A549 (cell line): ENCODE data around the gene CRADD. TPM values are rescaled to one million over a fixed set of nuclear protein-coding genes. Genes with fewer than 3 reads are reported as not detected.
A peak's percentile ranks its signal among the peaks of the same experiment; 100 is the strongest.

Source experiments
- ATAC-seq, 2 experiments: fragments of 200-7000 bp in 1 of 2; fragments of >200 bp in 1 of 2; cut with Nextera tagmentation in 1 of 2; cut with Tn5 transposase in 1 of 2; 3 replicates each; pipeline versions ENCODE4 v1.8.0 to v1.9.1; 2018 to 2020; ENCODE audit warnings: mild to moderate bottlenecking in 1 of 2, moderate library complexity in 1 of 2
- CTCF ChIA-PET: fragments of 300-600 bp; sonication (Branson Sonifier 250); formaldehyde crosslinking; extraction: SDS; loops from one replicate; lab custom pipeline; 2021; ENCODE audit warnings: antibody characterized with exemption, inconsistent platforms; lab: Yijun Ruan, JAX
- POLR2A ChIA-PET: fragments of 350-600 bp; formaldehyde crosslinking; extraction: SDS; loops from one replicate; lab custom pipeline; 2021; ENCODE audit warnings: antibody characterized with exemption, inconsistent platforms; lab: Yijun Ruan, JAX
- DNase-seq, 2 experiments: peaks; one replicate each; pipeline versions ENCODE4 v3.0.0 to v3.0.0-alpha.2; 2011 to 2016; ENCODE audit warnings: low read depth in 1 of 2, low spot score in 1 of 2
- FAIRE-seq: peaks from 2 replicates; lab custom pipeline; 2011; peaks lifted over from hg19 to GRCh38; lab: Jason Lieb, UNC
- H3K27ac ChIP-seq, 2 experiments: fragments of >200 bp; sonication (Bioruptor Twin); formaldehyde crosslinking; 3 replicates each; pipeline ENCODE4 v1.5.1; 2016 to 2017
- H3K4me1 ChIP-seq: fragments of >200 bp; sonication (Bioruptor Twin); formaldehyde crosslinking; 3 replicates; pipeline ENCODE4 v1.6.1; 2016
- H3K4me2 ChIP-seq: fragments of >200 bp; sonication (Bioruptor Twin); formaldehyde crosslinking; 3 replicates; pipeline ENCODE4 v1.6.1; 2016
- H3K4me3 ChIP-seq: fragments of >200 bp; sonication (Bioruptor Twin); formaldehyde crosslinking; 3 replicates; pipeline ENCODE4 v1.5.1; 2016
- H3K9me3 ChIP-seq: fragments of >200 bp; sonication (Bioruptor Twin); formaldehyde crosslinking; 3 replicates; pipeline ENCODE4 v1.6.1; 2016
- CBX8 ChIP-seq: fragments of 200-600 bp; sonication (generic); IDR thresholded peaks from 2 replicates; pipeline ENCODE4 v1.6.1; 2016
- CEBPB ChIP-seq, 2 experiments: fragments of >200 bp in 1 of 2; sonication (Bioruptor Twin) in 1 of 2; formaldehyde crosslinking in 1 of 2; IDR thresholded peaks; 2 replicates each; pipeline ENCODE4 v1.6.1; 2012 to 2016
- CHD4 ChIP-seq: fragments of 200-600 bp; sonication (generic); IDR thresholded peaks from 2 replicates; pipeline ENCODE4 v1.6.1; 2016; ENCODE audit warnings: antibody characterized with exemption, mild to moderate bottlenecking, borderline replicate concordance
- EHMT2 ChIP-seq: fragments of 200-600 bp; sonication (generic); IDR thresholded peaks from 2 replicates; pipeline ENCODE4 v1.6.1; 2016; ENCODE audit warnings: antibody characterized with exemption, low read depth, mild to moderate bottlenecking, moderate library complexity
- EP300 ChIP-seq, 2 experiments: fragments of >200 bp; sonication (Bioruptor Twin); formaldehyde crosslinking; IDR thresholded peaks; 2 replicates in 1 of 2; 3 replicates in 1 of 2; pipeline ENCODE4 v1.6.1; 2016 to 2017
- ESRRA ChIP-seq: fragments of 150-350 bp; IDR thresholded peaks from 2 replicates; pipeline ENCODE4 v1.6.1; 2014; ENCODE audit warnings: mild to moderate bottlenecking, low read length, borderline replicate concordance
- FOSB ChIP-seq: fragments of 250-450 bp; sonication (Bioruptor Pico); IDR thresholded peaks from 2 replicates; pipeline ENCODE4 v1.5.0; 2020; ENCODE audit warnings: mild to moderate bottlenecking, moderate library complexity
- FOSL2 ChIP-seq, 2 experiments: fragments of 450-650 bp in 1 of 2; fragments of >200 bp in 1 of 2; sonication (Bioruptor Twin) in 1 of 2; formaldehyde crosslinking; IDR thresholded peaks; 2 replicates each; pipeline versions ENCODE4 v1.5.0 to v1.6.1; 2016 to 2020; ENCODE audit warnings: mild to moderate bottlenecking in 1 of 2, moderate library complexity in 1 of 2
- FOXS1 ChIP-seq: fragments of 250-450 bp; sonication (Bioruptor Pico); IDR thresholded peaks from 2 replicates; pipeline ENCODE4 v1.5.0; 2020; ENCODE audit warnings: mild to moderate bottlenecking, moderate library complexity
- GATA3 ChIP-seq: IDR thresholded peaks from 2 replicates; pipeline ENCODE4 v1.6.1; 2012; ENCODE audit warnings: borderline replicate concordance
- HDAC2 ChIP-seq: fragments of 200-600 bp; sonication (generic); IDR thresholded peaks from 2 replicates; pipeline ENCODE4 v1.6.1; 2016
- HOXB13 ChIP-seq: fragments of 250-450 bp; sonication (Bioruptor Pico); IDR thresholded peaks from 2 replicates; pipeline ENCODE4 v1.5.0; 2020; ENCODE audit warnings: low read depth, mild to moderate bottlenecking, moderate library complexity
- HOXB5 ChIP-seq: fragments of 250-450 bp; sonication (Bioruptor Pico); IDR thresholded peaks from 2 replicates; pipeline ENCODE4 v1.5.0; 2020; ENCODE audit warnings: mild to moderate bottlenecking, moderate library complexity
- KDM1A ChIP-seq: fragments of 200-600 bp; sonication (generic); IDR thresholded peaks from 2 replicates; pipeline ENCODE4 v1.6.1; 2016; ENCODE audit warnings: low read depth, mild to moderate bottlenecking
- KDM5A ChIP-seq: fragments of 200-600 bp; sonication (generic); IDR thresholded peaks from 2 replicates; pipeline ENCODE4 v1.6.1; 2016; ENCODE audit warnings: antibody characterized with exemption, mild to moderate bottlenecking
- MAZ ChIP-seq: fragments of 150-350 bp; IDR thresholded peaks from 2 replicates; pipeline ENCODE4 v1.6.1; 2014; ENCODE audit warnings: antibody characterized with exemption, low read depth, low read length, borderline replicate concordance
- MYC ChIP-seq: IDR thresholded peaks from 2 replicates; pipeline ENCODE4 v1.6.1; 2012; ENCODE audit warnings: mild to moderate bottlenecking, inconsistent platforms, low read length, improper control_type of control experiment, borderline replicate concordance
- NFE2L2 ChIP-seq: fragments of 150-350 bp; conservative IDR thresholded peaks from 2 replicates; pipeline ENCODE4 v1.6.1; 2014; ENCODE audit warnings: low read length
- NPAS2 ChIP-seq: fragments of 250-450 bp; sonication (Bioruptor Pico); IDR thresholded peaks from 2 replicates; pipeline ENCODE4 v1.8.0; 2022; ENCODE audit warnings: mild to moderate bottlenecking, moderate library complexity, borderline replicate concordance
- NR3C1 ChIP-seq: fragments of >200 bp; sonication (Bioruptor Twin); formaldehyde crosslinking; IDR thresholded peaks from 3 replicates; pipeline ENCODE4 v1.6.1; 2017
- POLR2AphosphoS2 ChIP-seq: conservative IDR thresholded peaks from 2 replicates; pipeline ENCODE4 v1.6.1; 2012; ENCODE audit warnings: low read length, improper control_type of control experiment, inconsistent platforms
- RAD21 ChIP-seq, 2 experiments: fragments of >200 bp in 1 of 2; sonication (Bioruptor Twin) in 1 of 2; formaldehyde crosslinking in 1 of 2; IDR thresholded peaks in 1 of 2; conservative IDR thresholded peaks in 1 of 2; 2 replicates in 1 of 2; 3 replicates in 1 of 2; pipeline ENCODE4 v1.6.1; 2012 to 2018; ENCODE audit warnings: inconsistent platforms in 1 of 2
- RARB ChIP-seq: fragments of 250-450 bp; sonication (Bioruptor Pico); IDR thresholded peaks from 2 replicates; pipeline ENCODE4 v1.8.0; 2021; ENCODE audit warnings: mild to moderate bottlenecking, moderate library complexity
- TFCP2L1 ChIP-seq: fragments of 250-450 bp; sonication (Bioruptor Pico); IDR thresholded peaks from 2 replicates; pipeline ENCODE4 v1.5.0; 2021; ENCODE audit warnings: mild to moderate bottlenecking
- ZC3H11A ChIP-seq: fragments of 450-650 bp; IDR thresholded peaks from 2 replicates; pipeline ENCODE4 v1.6.1; 2014; ENCODE audit warnings: antibody characterized with exemption, mild to moderate bottlenecking
- ZFP36 ChIP-seq: fragments of 450-650 bp; IDR thresholded peaks from 2 replicates; pipeline ENCODE4 v1.6.1; 2014; ENCODE audit warnings: borderline replicate concordance; ENCODE audit not compliant: partially characterized antibody
- WGBS: methylation state at CpG from one replicate; pipeline ENCODE4 v1.1.6; 2017; ENCODE audit errors: missing lambda C conversion rate; 5-methylcytosine and 5-hydroxymethylcytosine counted together
- polyA plus RNA-seq, 4 experiments: library from polyadenylated mRNA; depleted of rRNA in 3 of 4; stranded (reverse); fragments of >200 nt; fragmentation: RNase III in 1 of 4; extraction: RNeasy Plus Mini Kit Qiagen cat#74134 plus additional on column Dnase treatment in 1 of 4; gene quantifications; 2 replicates in 3 of 4; 3 replicates in 1 of 4; pipeline ENCODE4 v1.2.3, GENCODE V29; 2011 to 2017
- TF ChIP-seq, protein P1 (sequence below): fragments of 250-450 bp; sonication (Bioruptor Pico); IDR thresholded peaks from 2 replicates; pipeline ENCODE4 v1.5.0; 2020; ENCODE audit warnings: low read depth, mild to moderate bottlenecking, moderate library complexity
- TF ChIP-seq, protein P2 (sequence below): fragments of 150-350 bp; IDR thresholded peaks from 2 replicates; pipeline ENCODE4 v1.6.1; 2014; ENCODE audit warnings: low read depth, mild to moderate bottlenecking, low read length
- TF ChIP-seq, protein P3 (sequence below): fragments of >200 bp; sonication (Bioruptor Twin); formaldehyde crosslinking; IDR thresholded peaks from 3 replicates; pipeline ENCODE4 v1.6.1; 2016
- TF ChIP-seq, protein P4 (sequence below): IDR thresholded peaks from 2 replicates; pipeline ENCODE4 v1.6.1; 2012

The CRADD gene
- polyA plus RNA-seq, 2 of the 4 experiments (the other 2 are of a cell fraction), result 13.2 to 23.0 TPM

DNA sequence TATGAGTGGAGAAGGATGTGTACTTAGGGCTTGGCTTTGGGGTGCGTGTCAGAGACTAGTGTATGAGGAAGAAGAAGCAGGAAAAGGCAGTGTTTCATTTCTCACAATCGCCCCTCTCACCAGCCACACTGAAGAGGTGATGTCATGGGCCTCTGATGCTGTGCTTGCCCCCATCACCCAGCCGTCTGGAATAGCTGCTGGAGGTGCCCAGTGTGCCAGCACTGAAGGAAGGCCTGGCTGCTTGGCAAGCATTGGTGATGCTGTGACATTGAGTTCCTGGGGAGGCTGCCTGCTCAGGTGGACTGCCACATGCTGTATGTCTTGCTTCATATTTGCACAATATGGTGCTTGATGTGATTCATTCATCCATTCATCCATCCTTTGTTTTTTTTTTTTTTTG is 56.2 kb downstream of the CRADD start:
- POLR2A ChIA-PET, result no interaction called here

DNA sequence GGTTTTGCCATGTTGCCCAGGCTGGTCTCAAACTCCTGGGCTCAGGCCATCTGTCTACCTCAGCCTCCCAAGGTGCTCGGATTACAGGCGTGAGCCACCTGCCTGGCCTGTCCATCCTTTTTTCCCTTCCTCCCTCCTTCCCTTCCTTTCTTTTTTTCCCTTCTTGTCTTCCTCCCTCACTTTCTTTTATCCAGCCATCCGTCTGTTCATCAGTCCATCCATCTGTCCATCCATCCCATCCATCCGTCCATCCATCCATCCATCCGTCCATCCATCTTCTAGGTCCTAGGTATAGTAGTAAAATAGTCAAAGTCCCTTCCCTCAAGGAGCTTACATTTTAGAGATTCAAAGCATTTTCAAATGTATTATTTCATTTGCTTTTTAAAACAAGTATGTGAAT is 56.8 kb downstream of the CRADD start:
- peaks cover 13% of the 10 kb centered on the region; the same call in 1 of the 3 replicates for H3K4me1 ChIP-seq
- CTCF ChIA-PET, result interaction anchor here (0.6 to 5.2 kb wide), 6 partner anchors 8 to 368 kb away, joined by 3 to 29 read pairs (median 4); no protein-coding TSS in a partner anchor
- ATAC-seq, result no peak
- WGBS, result 94% methylated on average over 5 of the region's 5 CpGs
- no peaks in the 10 kb centered on the region for H3K9me3 ChIP-seq
- POLR2A ChIA-PET, result no interaction called here
- no peak for FAIRE-seq
- no peak overlapping the region for H3K27ac ChIP-seq
- H3K4me2 ChIP-seq, result no peak overlapping the region
- no peak for DNase-seq
- TF ChIP-seq, protein P1, sequence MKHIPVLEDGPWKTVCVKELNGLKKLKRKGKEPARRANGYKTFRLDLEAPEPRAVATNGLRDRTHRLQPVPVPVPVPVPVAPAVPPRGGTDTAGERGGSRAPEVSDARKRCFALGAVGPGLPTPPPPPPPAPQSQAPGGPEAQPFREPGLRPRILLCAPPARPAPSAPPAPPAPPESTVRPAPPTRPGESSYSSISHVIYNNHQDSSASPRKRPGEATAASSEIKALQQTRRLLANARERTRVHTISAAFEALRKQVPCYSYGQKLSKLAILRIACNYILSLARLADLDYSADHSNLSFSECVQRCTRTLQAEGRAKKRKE (CRISPR knock-in tag), result no peak
- TF ChIP-seq MYC, result no peak
- no peak for TF ChIP-seq HOXB13
- TF ChIP-seq HOXB5 (CRISPR knock-in tag), result no peak
- no peak for TF ChIP-seq RARB (CRISPR knock-in tag)
- TF ChIP-seq GATA3, result no peak
- TF ChIP-seq POLR2AphosphoS2, result no peak
- TF ChIP-seq ZFP36, result no peak
- no peak for TF ChIP-seq EP300 (IDR thresholded peaks at IDR 0.05)
- no peak for TF ChIP-seq TFCP2L1
- no peak for TF ChIP-seq MAZ
- TF ChIP-seq EHMT2, result no peak
- TF ChIP-seq CEBPB (IDR thresholded peaks at IDR 0.05), result no peak
- no peak for TF ChIP-seq KDM5A
- TF ChIP-seq FOXS1 (CRISPR knock-in tag), result no peak
- TF ChIP-seq KDM1A, result no peak
- no peak for TF ChIP-seq FOSB (CRISPR knock-in tag)
- TF ChIP-seq, protein P2, sequence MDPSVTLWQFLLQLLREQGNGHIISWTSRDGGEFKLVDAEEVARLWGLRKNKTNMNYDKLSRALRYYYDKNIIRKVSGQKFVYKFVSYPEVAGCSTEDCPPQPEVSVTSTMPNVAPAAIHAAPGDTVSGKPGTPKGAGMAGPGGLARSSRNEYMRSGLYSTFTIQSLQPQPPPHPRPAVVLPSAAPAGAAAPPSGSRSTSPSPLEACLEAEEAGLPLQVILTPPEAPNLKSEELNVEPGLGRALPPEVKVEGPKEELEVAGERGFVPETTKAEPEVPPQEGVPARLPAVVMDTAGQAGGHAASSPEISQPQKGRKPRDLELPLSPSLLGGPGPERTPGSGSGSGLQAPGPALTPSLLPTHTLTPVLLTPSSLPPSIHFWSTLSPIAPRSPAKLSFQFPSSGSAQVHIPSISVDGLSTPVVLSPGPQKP, result no peak
- H3K4me3 ChIP-seq, result no peak overlapping the region

More for the DNA sequence above, 56.2 kb downstream of the CRADD start:
- peak; percentile 50 to 76; a peak in 4 of 6 replicates for ATAC-seq
- Histone ChIP-seq H3K9me3 (no peaks in the 10 kb centered on the region), H3K4me1 (peaks cover 13% of the 10 kb centered on the region; the same call in 1 of the 3 replicates), H3K27ac (no peak overlapping the region), H3K4me2 (0 out of 3 replicates have a peak overlapping the region, but pooled peaks have one; percentile 12), H3K4me3 (no peak overlapping the region)
- no peak for TF ChIP-seq FOSL2 (IDR thresholded peaks at IDR 0.05)
- TF ChIP-seq FOSL2 (CRISPR knock-in tag; IDR thresholded peaks at IDR 0.05), result 0 out of 2 replicates have a peak, but pooled peaks have one; percentile 22
- TF ChIP-seq CEBPB (IDR thresholded peaks at IDR 0.05), result peak in 1 of 2 experiments; percentile 11; a peak in 1 of 4 replicates
- no peak for TF ChIP-seq EHMT2
- CTCF ChIA-PET, result interaction anchor here (2.5 kb wide), 1 partner anchor 8 kb away, joined by 12 read pairs; no protein-coding TSS in a partner anchor
- peak in 1 of 2 experiments; percentile 49 for DNase-seq
- 58% methylated on average over 3 of the region's 3 CpGs for WGBS
- FAIRE-seq, result no peak

DNA sequence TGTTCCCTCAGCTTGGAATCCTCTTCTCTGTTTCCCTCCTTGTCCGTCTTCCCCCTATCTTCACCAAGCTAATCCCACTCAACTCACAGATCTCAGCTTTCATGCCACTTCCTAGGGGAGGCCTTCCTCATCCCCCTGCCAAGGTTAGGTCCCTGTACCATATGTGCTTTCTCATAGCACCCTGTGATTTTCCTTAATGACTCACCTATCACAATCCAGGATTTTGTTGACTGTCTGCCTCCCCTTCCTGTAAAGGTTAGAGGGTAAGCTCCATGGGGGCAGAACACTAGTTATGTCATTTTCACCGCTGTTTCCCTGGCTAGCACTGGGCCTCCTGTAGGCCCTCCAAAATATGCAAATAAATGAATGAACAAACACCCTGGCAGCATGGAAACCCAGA is 57.6 kb downstream of the CRADD start:
- no peak for DNase-seq
- Histone ChIP-seq H3K4me1 (peaks cover 13% of the 10 kb centered on the region; the same call in 1 of the 3 replicates), H3K9me3 (no peaks in the 10 kb centered on the region), H3K4me3 (no peak overlapping the region), H3K27ac (no peak overlapping the region), H3K4me2 (no peak overlapping the region)
- ATAC-seq, result no peak
- FAIRE-seq, result no peak
- CTCF ChIA-PET, result interaction anchor here (0.8 to 5.2 kb wide), 4 partner anchors 33 to 367 kb away, joined by 3 to 29 read pairs (median 4); no protein-coding TSS in a partner anchor
- POLR2A ChIA-PET, result no interaction called here
- 99% methylated on average over 2 of the region's 2 CpGs for WGBS
- no peak for TF ChIP-seq ESRRA
- TF ChIP-seq, protein P1 (CRISPR knock-in tag), result no peak
- no peak for TF ChIP-seq ZC3H11A
- TF ChIP-seq NR3C1, result no peak
- TF ChIP-seq, protein P3, sequence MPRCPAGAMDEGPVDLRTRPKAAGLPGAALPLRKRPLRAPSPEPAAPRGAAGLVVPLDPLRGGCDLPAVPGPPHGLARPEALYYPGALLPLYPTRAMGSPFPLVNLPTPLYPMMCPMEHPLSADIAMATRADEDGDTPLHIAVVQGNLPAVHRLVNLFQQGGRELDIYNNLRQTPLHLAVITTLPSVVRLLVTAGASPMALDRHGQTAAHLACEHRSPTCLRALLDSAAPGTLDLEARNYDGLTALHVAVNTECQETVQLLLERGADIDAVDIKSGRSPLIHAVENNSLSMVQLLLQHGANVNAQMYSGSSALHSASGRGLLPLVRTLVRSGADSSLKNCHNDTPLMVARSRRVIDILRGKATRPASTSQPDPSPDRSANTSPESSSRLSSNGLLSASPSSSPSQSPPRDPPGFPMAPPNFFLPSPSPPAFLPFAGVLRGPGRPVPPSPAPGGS, result no peak
- TF ChIP-seq NFE2L2, result no peak
- TF ChIP-seq, protein P4, sequence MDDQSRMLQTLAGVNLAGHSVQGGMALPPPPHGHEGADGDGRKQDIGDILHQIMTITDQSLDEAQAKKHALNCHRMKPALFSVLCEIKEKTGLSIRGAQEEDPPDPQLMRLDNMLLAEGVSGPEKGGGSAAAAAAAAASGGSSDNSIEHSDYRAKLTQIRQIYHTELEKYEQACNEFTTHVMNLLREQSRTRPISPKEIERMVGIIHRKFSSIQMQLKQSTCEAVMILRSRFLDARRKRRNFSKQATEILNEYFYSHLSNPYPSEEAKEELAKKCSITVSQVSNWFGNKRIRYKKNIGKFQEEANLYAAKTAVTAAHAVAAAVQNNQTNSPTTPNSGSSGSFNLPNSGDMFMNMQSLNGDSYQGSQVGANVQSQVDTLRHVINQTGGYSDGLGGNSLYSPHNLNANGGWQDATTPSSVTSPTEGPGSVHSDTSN, result no peak
- no peak for TF ChIP-seq RARB (CRISPR knock-in tag)
- TF ChIP-seq EP300 (IDR thresholded peaks at IDR 0.05), result no peak
- TF ChIP-seq CHD4, result no peak
- TF ChIP-seq POLR2AphosphoS2, result no peak
- TF ChIP-seq RAD21 (conservative IDR thresholded peaks at IDR 0.05 in 1 of 2, IDR thresholded peaks at IDR 0.05 in 1 of 2), result no peak
- no peak for TF ChIP-seq NPAS2 (CRISPR knock-in tag)
- TF ChIP-seq HDAC2, result no peak
- TF ChIP-seq HOXB5 (CRISPR knock-in tag), result no peak
- TF ChIP-seq CBX8, result no peak
- TF ChIP-seq KDM5A, result no peak
